ENCODE measurements around the gene RPL22. TPM values are rescaled to one million over a fixed set of nuclear protein-coding genes. Genes with fewer than 3 reads are reported as not detected.

RPL22 gene
- total and polyA plus RNA-seq, 10 donors: 106 to 1,105 (median 369) TPM

GRCh38 chr1:6207075-6207885 is 7.9 kb upstream of the RPL22 start:
- no peak for DNase-seq
- Histone ChIP-seq H3K27ac (no peak overlapping the region), H3K27me3 (replicated peaks in 1 of 7) (peaks cover 0 to 74% (median 39%) of the 10 kb centered on the region in 7 donors), H3K4me3 (peak overlapping the region in 1 of 8 donors; percentile 86), H3K9me3 (no peaks in the 10 kb centered on the region), H3K36me3 (no peaks in the 10 kb centered on the region), H3K4me1 (peaks cover 31 to 63% (median 42%) of the 10 kb centered on the region in 6 donors)
- TF ChIP-seq POLR2AphosphoS5 (IDR thresholded peaks at IDR 0.05) (no peak), POLR2A (IDR thresholded peaks at IDR 0.05) (no peak)
- TF ChIP-seq, protein P1, sequence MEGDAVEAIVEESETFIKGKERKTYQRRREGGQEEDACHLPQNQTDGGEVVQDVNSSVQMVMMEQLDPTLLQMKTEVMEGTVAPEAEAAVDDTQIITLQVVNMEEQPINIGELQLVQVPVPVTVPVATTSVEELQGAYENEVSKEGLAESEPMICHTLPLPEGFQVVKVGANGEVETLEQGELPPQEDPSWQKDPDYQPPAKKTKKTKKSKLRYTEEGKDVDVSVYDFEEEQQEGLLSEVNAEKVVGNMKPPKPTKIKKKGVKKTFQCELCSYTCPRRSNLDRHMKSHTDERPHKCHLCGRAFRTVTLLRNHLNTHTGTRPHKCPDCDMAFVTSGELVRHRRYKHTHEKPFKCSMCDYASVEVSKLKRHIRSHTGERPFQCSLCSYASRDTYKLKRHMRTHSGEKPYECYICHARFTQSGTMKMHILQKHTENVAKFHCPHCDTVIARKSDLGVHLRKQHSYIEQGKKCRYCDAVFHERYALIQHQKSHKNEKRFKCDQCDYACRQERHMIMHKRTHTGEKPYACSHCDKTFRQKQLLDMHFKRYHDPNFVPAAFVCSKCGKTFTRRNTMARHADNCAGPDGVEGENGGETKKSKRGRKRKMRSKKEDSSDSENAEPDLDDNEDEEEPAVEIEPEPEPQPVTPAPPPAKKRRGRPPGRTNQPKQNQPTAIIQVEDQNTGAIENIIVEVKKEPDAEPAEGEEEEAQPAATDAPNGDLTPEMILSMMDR (IDR thresholded peaks at IDR 0.05 in 8 of 11, conservative IDR thresholded peaks at IDR 0.05 in 3 of 11): no peak
- intact Hi-C loops (cut with DNase I; ENCODE audit: low total_unique reads): no loop called here
- whole genome bisulfite sequencing, 5 donors: 64 to 80% (median 73%) methylated on average over 4 to 19 of the region's 19 CpGs

DNA sequence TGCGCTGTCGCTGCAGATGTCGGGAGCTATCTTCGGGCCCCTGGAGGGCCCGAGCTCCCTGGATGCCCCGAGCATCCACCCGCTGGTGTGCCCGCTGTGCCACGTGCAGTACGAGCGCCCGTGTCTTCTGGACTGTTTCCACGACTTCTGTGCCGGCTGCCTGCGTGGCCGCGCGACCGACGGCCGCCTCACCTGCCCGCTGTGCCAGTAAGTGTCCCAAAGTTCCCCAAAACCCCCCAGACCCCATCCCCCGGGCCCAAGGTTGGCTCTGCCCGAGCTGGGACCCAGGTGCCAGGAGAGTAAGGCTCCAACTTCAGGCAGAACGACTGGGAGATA is 7.1 kb upstream of the RPL22 start:
- no peak overlapping the region for H3K27ac ChIP-seq
- intact Hi-C loops (cut with DNase I; ENCODE audit: low total_unique reads): no loop called here
- H3K4me1 ChIP-seq: peaks cover 31 to 59% (median 42%) of the 10 kb centered on the region in 6 donors
- H3K36me3 ChIP-seq: no peaks in the 10 kb centered on the region
- no peaks in the 10 kb centered on the region for H3K9me3 ChIP-seq
- TF ChIP-seq, protein P1 (IDR thresholded peaks at IDR 0.05 in 8 of 11, conservative IDR thresholded peaks at IDR 0.05 in 3 of 11): no peak
- TF ChIP-seq POLR2A (IDR thresholded peaks at IDR 0.05): no peak
- TF ChIP-seq POLR2AphosphoS5 (IDR thresholded peaks at IDR 0.05): no peak
- no peak for DNase-seq
- 6 to 20% (median 10%) methylated on average over 1 to 25 of the region's 25 CpGs for WGBS, 5 donors
- peaks cover 0 to 67% (median 39%) of the 10 kb centered on the region in 7 donors for H3K27me3 ChIP-seq (replicated peaks in 1 of 7)
- H3K4me3 ChIP-seq: peak overlapping the region; percentile 32 to 86 (median 54)

GRCh38 chr1:6205849-6206519 is 6.6 kb upstream of the RPL22 start, which contains the start of gene RNF207:
Gene RNF207, plus strand, starts transcription at chr1:6206119. Its CDS starts 417 bp downstream, at chr1:6206536.
- 1 to 2% (median 1%) methylated on average over 36 to 66 of the region's 66 CpGs for WGBS, 5 donors
- peak; percentile 19 to 70 (median 59) for TF ChIP-seq POLR2AphosphoS5 (IDR thresholded peaks at IDR 0.05)
- TF ChIP-seq POLR2A (IDR thresholded peaks at IDR 0.05): peak in 1 of 3 donors; percentile 7
- TF ChIP-seq, protein P1 (IDR thresholded peaks at IDR 0.05 in 8 of 11, conservative IDR thresholded peaks at IDR 0.05 in 3 of 11): no peak
- peaks cover 0 to 63% (median 39%) of the 10 kb centered on the region in 7 donors for H3K27me3 ChIP-seq (replicated peaks in 1 of 7)
- no peak for DNase-seq
- no peaks in the 10 kb centered on the region for H3K9me3 ChIP-seq
- peak within 1 kb of the TSS; percentile 32 to 86 (median 54) for H3K4me3 ChIP-seq
- peak within 1 kb of the TSS in 4 of 8 donors; percentile 13 to 57 (median 31) for H3K27ac ChIP-seq
- H3K4me1 ChIP-seq: peaks cover 31 to 59% (median 42%) of the 10 kb centered on the region in 6 donors
- H3K36me3 ChIP-seq: no peaks in the 10 kb centered on the region
- intact Hi-C loops (cut with DNase I; ENCODE audit: low total_unique reads): no loop called here

GRCh38 chr1:6202256-6202655 is 2.9 kb upstream of the RPL22 start:
- intact Hi-C loops (cut with DNase I; ENCODE audit: low total_unique reads): no loop called here
- WGBS, 5 donors: 86 to 91% (median 88%) methylated on average over 7 of the region's 7 CpGs
- DNase-seq: no peak
- Histone ChIP-seq H3K36me3 (peaks cover 0 to 4% (median 2%) of the 10 kb centered on the region in 6 donors), H3K4me3 (no peak overlapping the region), H3K9me3 (no peaks in the 10 kb centered on the region), H3K27ac (no peak overlapping the region), H3K4me1 (peaks cover 33 to 57% (median 48%) of the 10 kb centered on the region in 6 donors), H3K27me3 (replicated peaks in 1 of 7) (peaks cover 0 to 32% (median 22%) of the 10 kb centered on the region in 7 donors)
- TF ChIP-seq, protein P1 (IDR thresholded peaks at IDR 0.05 in 8 of 11, conservative IDR thresholded peaks at IDR 0.05 in 3 of 11): no peak
- TF ChIP-seq POLR2A (IDR thresholded peaks at IDR 0.05) (no peak), POLR2AphosphoS5 (IDR thresholded peaks at IDR 0.05) (no peak)

All from spleen (tissue), 11 donors.